Astrocyte (in vitro differentiated cells and primary cell): Measurements from ENCODE around the gene TRAF3IP3. TPM values are rescaled to one million over a fixed set of nuclear protein-coding genes. Genes with fewer than 3 reads are reported as not detected.

Experiments used
- DNase-seq: peaks from one replicate; pipeline ENCODE4 v3.0.0-alpha.2; 2010; ENCODE audit warnings: low read depth
- FAIRE-seq: peaks from 2 replicates; lab custom pipeline; 2011; peaks lifted over from hg19 to GRCh38; lab: Jason Lieb, UNC
- H2AFZ ChIP-seq: 2 replicates; pipeline ENCODE4 v1.6.0; 2012; ENCODE audit warnings: low read depth, low read length, inconsistent platforms
- H3K27ac ChIP-seq: 2 replicates; pipeline ENCODE4 v1.5.1; 2011; ENCODE audit warnings: low read depth, low read length, inconsistent platforms
- H3K27me3 ChIP-seq: 2 replicates; pipeline ENCODE4 v1.6.0; 2011; ENCODE audit warnings: low read length, inconsistent platforms; ENCODE audit not compliant: insufficient read depth
- H3K36me3 ChIP-seq: 2 replicates; pipeline ENCODE4 v1.5.1; 2011; ENCODE audit warnings: low read length, inconsistent platforms; ENCODE audit not compliant: insufficient read depth
- H3K4me1 ChIP-seq: 2 replicates; pipeline ENCODE4 v1.5.1; 2011; ENCODE audit warnings: low read length, inconsistent platforms; ENCODE audit not compliant: insufficient read depth
- H3K4me2 ChIP-seq: 2 replicates; pipeline ENCODE4 v1.6.0; 2012; ENCODE audit warnings: low read length, inconsistent platforms
- H3K4me3 ChIP-seq: 2 replicates; pipeline ENCODE4 v1.5.1; 2011; ENCODE audit warnings: low read depth, mild to moderate bottlenecking, low read length, inconsistent platforms; ENCODE audit not compliant: insufficient read depth
- H3K79me2 ChIP-seq: 2 replicates; pipeline ENCODE4 v1.6.0; 2012; ENCODE audit warnings: mild to moderate bottlenecking, low read length, inconsistent platforms; ENCODE audit not compliant: insufficient read depth
- H3K9ac ChIP-seq: 2 replicates; pipeline ENCODE4 v1.6.0; 2012; ENCODE audit warnings: mild to moderate bottlenecking, low read length, inconsistent platforms
- H3K9me3 ChIP-seq: 2 replicates; pipeline ENCODE4 v1.5.1; 2012; ENCODE audit warnings: low read depth, mild to moderate bottlenecking, low read length, inconsistent platforms; ENCODE audit not compliant: insufficient read depth
- H4K20me1 ChIP-seq: 2 replicates; pipeline ENCODE4 v1.6.0; 2012; ENCODE audit warnings: low read length, inconsistent platforms; ENCODE audit not compliant: insufficient read depth
- H3K27ac Mint-ChIP-seq: one replicate; pipeline ENCODE4 v1.8.0; 2021; ENCODE audit warnings: mild to moderate bottlenecking, mixed read lengths; ENCODE audit not compliant: unreplicated experiment
- H3K27me3 Mint-ChIP-seq: one replicate; pipeline ENCODE4 v1.8.0; 2021; ENCODE audit warnings: low read depth, mixed read lengths; ENCODE audit not compliant: unreplicated experiment
- H3K36me3 Mint-ChIP-seq: one replicate; pipeline ENCODE4 v1.8.0; 2021; ENCODE audit warnings: low read depth, mixed read lengths; ENCODE audit not compliant: unreplicated experiment
- H3K4me1 Mint-ChIP-seq: one replicate; pipeline ENCODE4 v1.8.0; 2021; ENCODE audit warnings: low read depth, mixed read lengths; ENCODE audit not compliant: unreplicated experiment
- H3K4me3 Mint-ChIP-seq: one replicate; pipeline ENCODE4 v1.8.0; 2021; ENCODE audit warnings: mild to moderate bottlenecking, moderate library complexity, mixed read lengths; ENCODE audit not compliant: unreplicated experiment
- H3K9me3 Mint-ChIP-seq: one replicate; pipeline ENCODE4 v1.8.0; 2021; ENCODE audit warnings: mild to moderate bottlenecking, mixed read lengths; ENCODE audit not compliant: unreplicated experiment
- EZH2 ChIP-seq: IDR thresholded peaks from 2 replicates; pipeline ENCODE4 v1.6.1; 2012; ENCODE audit warnings: mild to moderate bottlenecking, low read length, inconsistent platforms; ENCODE audit not compliant: insufficient read depth
- total RNA-seq: library from RNA; stranded (reverse); gene quantifications from 2 replicates; pipeline ENCODE4 v1.2.1, GENCODE V29; 2021
- TF ChIP-seq, protein P1 (sequence below): IDR thresholded peaks from 2 replicates; pipeline ENCODE4 v1.5.1; 2011; ENCODE audit warnings: low read depth, mild to moderate bottlenecking, inconsistent platforms, low read length, moderate library complexity; ENCODE audit not compliant: insufficient read depth

The TRAF3IP3 gene
- total RNA-seq, 1 donor from 2014 or later, result not detected

DNA sequence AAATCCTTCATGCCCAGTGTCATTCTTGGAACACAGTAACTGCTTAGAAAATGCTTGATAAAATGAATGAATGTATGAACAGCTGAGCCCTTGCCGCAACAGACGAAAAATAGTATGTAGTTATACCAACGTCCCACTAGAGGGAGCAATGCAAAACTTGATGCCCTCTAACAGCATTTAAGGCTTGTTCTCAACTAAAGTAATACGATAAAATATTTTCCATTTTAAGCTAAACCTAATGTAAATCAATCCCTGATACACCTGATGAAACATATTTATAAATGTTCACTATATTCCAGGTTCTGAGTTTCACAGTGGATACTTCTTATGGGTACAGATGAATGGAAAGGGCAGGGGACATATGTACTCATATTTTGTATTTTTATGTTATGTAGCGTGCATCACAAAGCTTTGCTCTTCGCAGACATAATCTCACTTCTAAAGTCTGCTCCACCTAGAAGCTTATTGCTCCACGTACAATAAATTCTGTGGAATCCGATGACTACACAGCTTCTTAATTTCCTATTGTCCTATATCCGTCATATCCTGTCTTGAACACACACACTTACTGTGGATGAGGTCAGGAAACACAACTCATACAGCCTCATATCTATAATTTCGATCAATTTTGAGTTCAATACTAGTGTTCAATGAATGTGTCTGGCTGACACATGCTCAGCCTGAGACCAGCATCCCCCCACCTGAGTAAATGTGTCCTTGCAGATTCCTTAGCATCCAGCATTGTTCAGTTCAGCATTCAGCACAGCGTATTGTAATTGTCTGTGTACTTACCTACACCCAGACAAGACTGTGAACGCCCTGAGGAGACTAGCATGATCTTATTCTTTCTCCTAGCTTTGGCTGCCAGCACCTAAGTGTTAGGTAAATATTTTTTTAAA is 67.5 kb downstream of the TRAF3IP3 start:
- Mint-ChIP-seq H3K27me3 (peaks cover 6% of the 10 kb centered on the region), H3K36me3 (no peaks in the 10 kb centered on the region), H3K4me1 (peaks cover 9% of the 10 kb centered on the region), H3K27ac (no peak overlapping the region), H3K4me3 (no peak overlapping the region), H3K9me3 (no peaks in the 10 kb centered on the region)
- H3K4me1 ChIP-seq, result peaks cover 7% of the 10 kb centered on the region
- H4K20me1 ChIP-seq, result no peaks in the 10 kb centered on the region
- peak overlapping the region; percentile 66 for H2AFZ ChIP-seq
- no peaks in the 10 kb centered on the region for H3K36me3 ChIP-seq
- TF ChIP-seq, protein P1, sequence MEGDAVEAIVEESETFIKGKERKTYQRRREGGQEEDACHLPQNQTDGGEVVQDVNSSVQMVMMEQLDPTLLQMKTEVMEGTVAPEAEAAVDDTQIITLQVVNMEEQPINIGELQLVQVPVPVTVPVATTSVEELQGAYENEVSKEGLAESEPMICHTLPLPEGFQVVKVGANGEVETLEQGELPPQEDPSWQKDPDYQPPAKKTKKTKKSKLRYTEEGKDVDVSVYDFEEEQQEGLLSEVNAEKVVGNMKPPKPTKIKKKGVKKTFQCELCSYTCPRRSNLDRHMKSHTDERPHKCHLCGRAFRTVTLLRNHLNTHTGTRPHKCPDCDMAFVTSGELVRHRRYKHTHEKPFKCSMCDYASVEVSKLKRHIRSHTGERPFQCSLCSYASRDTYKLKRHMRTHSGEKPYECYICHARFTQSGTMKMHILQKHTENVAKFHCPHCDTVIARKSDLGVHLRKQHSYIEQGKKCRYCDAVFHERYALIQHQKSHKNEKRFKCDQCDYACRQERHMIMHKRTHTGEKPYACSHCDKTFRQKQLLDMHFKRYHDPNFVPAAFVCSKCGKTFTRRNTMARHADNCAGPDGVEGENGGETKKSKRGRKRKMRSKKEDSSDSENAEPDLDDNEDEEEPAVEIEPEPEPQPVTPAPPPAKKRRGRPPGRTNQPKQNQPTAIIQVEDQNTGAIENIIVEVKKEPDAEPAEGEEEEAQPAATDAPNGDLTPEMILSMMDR, result peak; percentile 88
- no peak for TF ChIP-seq EZH2
- peak overlapping the region; percentile 66 for H3K27ac ChIP-seq
- peak overlapping the region; percentile 51 for H3K9ac ChIP-seq
- H3K27me3 ChIP-seq, result no peaks in the 10 kb centered on the region
- H3K9me3 ChIP-seq, result no peaks in the 10 kb centered on the region
- H3K79me2 ChIP-seq, result peaks cover 6% of the 10 kb centered on the region
- DNase-seq, result peak; percentile 82
- H3K4me2 ChIP-seq, result peak overlapping the region; percentile 63
- H3K4me3 ChIP-seq, result peak overlapping the region; percentile 21
- FAIRE-seq, result peak; percentile 13

- Mint-ChIP-seq H3K27me3 (no peaks in the 10 kb centered on the region), H3K4me1 (peaks cover 16% of the 10 kb centered on the region), H3K4me3 (no peak overlapping the region), H3K36me3 (peaks cover 2% of the 10 kb centered on the region), H3K27ac (no peak overlapping the region), H3K9me3 (no peaks in the 10 kb centered on the region)
- no peak overlapping the region for H3K4me2 ChIP-seq
- DNase-seq, result no peak
- peaks cover 22% of the 10 kb centered on the region for H3K79me2 ChIP-seq
- no peak overlapping the region for H3K27ac ChIP-seq
- H3K9me3 ChIP-seq, result no peaks in the 10 kb centered on the region
- no peaks in the 10 kb centered on the region for H3K27me3 ChIP-seq
- H3K4me3 ChIP-seq, result no peak overlapping the region
- no peak for FAIRE-seq
- no peak for TF ChIP-seq EZH2
- TF ChIP-seq, protein P1, result no peak
- no peaks in the 10 kb centered on the region for H4K20me1 ChIP-seq
- no peak overlapping the region for H3K9ac ChIP-seq
- H2AFZ ChIP-seq, result no peak overlapping the region
- H3K4me1 ChIP-seq, result peaks cover 12% of the 10 kb centered on the region
- H3K36me3 ChIP-seq, result peaks cover under 1% of the 10 kb centered on the region
These were observed 70.0 kb downstream of the TRAF3IP3 start for GRCh38 chr1:209825591-209826434.
